ENCODE measurements around the gene ST6GALNAC5. TPM values are rescaled to one million over a fixed set of nuclear protein-coding genes. Genes with fewer than 3 reads are reported as not detected.

The ST6GALNAC5 gene
- total RNA-seq, 3 donors from 2014 or later = 0.48 to 53.4 (median 15.4) TPM

GRCh38 chr1:76856104-76856503 lies 11.2 kb upstream of the ST6GALNAC5 start:
- DNase-seq (ENCODE audit: low spot score in 2 of 2) = no peak
- Histone ChIP-seq H3K9me3 (no peaks in the 10 kb centered on the region), H3K27ac (no peak overlapping the region), H3K36me3 (no peaks in the 10 kb centered on the region), H3K4me3 (no peak overlapping the region), H3K27me3 (no peaks in the 10 kb centered on the region), H3K4me1 (no peaks in the 10 kb centered on the region)
- intact Hi-C loops (cut with DNase I; ENCODE audit: low total_unique reads) = no loop called here
- no peak for TF ChIP-seq POLR2AphosphoS5 (IDR thresholded peaks at IDR 0.05)
- no peak for TF ChIP-seq POLR2A (IDR thresholded peaks at IDR 0.05)
- no peak for TF ChIP-seq CTCF (IDR thresholded peaks at IDR 0.05)

GRCh38 chr1:76857138-76857537 lies 10.1 kb upstream of the ST6GALNAC5 start:
- no peaks in the 10 kb centered on the region for H3K4me1 ChIP-seq

GRCh38 chr1:76857973-76858372 lies 9.3 kb upstream of the ST6GALNAC5 start:
- intact Hi-C loops (cut with DNase I; ENCODE audit: low total_unique reads) = no loop called here
- no peak overlapping the region for H3K4me3 ChIP-seq
- H3K4me1 ChIP-seq = no peaks in the 10 kb centered on the region
- DNase-seq (ENCODE audit: low spot score in 2 of 2) = no peak
- H3K36me3 ChIP-seq = no peaks in the 10 kb centered on the region
- H3K27me3 ChIP-seq = no peaks in the 10 kb centered on the region
- no peak overlapping the region for H3K27ac ChIP-seq
- H3K9me3 ChIP-seq = no peaks in the 10 kb centered on the region
- TF ChIP-seq CTCF (IDR thresholded peaks at IDR 0.05) (no peak), POLR2AphosphoS5 (IDR thresholded peaks at IDR 0.05) (no peak), POLR2A (IDR thresholded peaks at IDR 0.05) (no peak)

More at GRCh38 chr1:76857138-76857537, 10.1 kb upstream of the ST6GALNAC5 start:
- no peak overlapping the region for H3K4me3 ChIP-seq
- H3K9me3 ChIP-seq = no peaks in the 10 kb centered on the region
- H3K36me3 ChIP-seq = no peaks in the 10 kb centered on the region
- H3K27ac ChIP-seq = no peak overlapping the region
- no peaks in the 10 kb centered on the region for H3K27me3 ChIP-seq
- intact Hi-C loops (cut with DNase I; ENCODE audit: low total_unique reads) = no loop called here
- no peak for DNase-seq (ENCODE audit: low spot score in 2 of 2)
- no peak for TF ChIP-seq CTCF (IDR thresholded peaks at IDR 0.05)
- TF ChIP-seq POLR2A (IDR thresholded peaks at IDR 0.05) = no peak
- TF ChIP-seq POLR2AphosphoS5 (IDR thresholded peaks at IDR 0.05) = no peak

- no peak overlapping the region for H3K27ac ChIP-seq
- DNase-seq (ENCODE audit: low spot score in 2 of 2) = no peak
- no peaks in the 10 kb centered on the region for H3K4me1 ChIP-seq
- no peaks in the 10 kb centered on the region for H3K36me3 ChIP-seq
- H3K9me3 ChIP-seq = no peaks in the 10 kb centered on the region
- no peaks in the 10 kb centered on the region for H3K27me3 ChIP-seq
- no peak for TF ChIP-seq CTCF (IDR thresholded peaks at IDR 0.05)
- no peak for TF ChIP-seq POLR2AphosphoS5 (IDR thresholded peaks at IDR 0.05)
- no peak for TF ChIP-seq POLR2A (IDR thresholded peaks at IDR 0.05)
- H3K4me3 ChIP-seq = no peak overlapping the region
- intact Hi-C loops (cut with DNase I; ENCODE audit: low total_unique reads) = no loop called here
Observed at GRCh38 chr1:76861149-76861548, 6.1 kb upstream of the ST6GALNAC5 start.

- H3K36me3 ChIP-seq = no peaks in the 10 kb centered on the region
- DNase-seq (ENCODE audit: low spot score in 2 of 2) = no peak
- H3K4me3 ChIP-seq = no peak overlapping the region
- no peaks in the 10 kb centered on the region for H3K27me3 ChIP-seq
- H3K9me3 ChIP-seq = no peaks in the 10 kb centered on the region
- intact Hi-C loops (cut with DNase I; ENCODE audit: low total_unique reads) = no loop called here
- no peaks in the 10 kb centered on the region for H3K4me1 ChIP-seq
- no peak overlapping the region for H3K27ac ChIP-seq
- TF ChIP-seq CTCF (IDR thresholded peaks at IDR 0.05) = no peak
- no peak for TF ChIP-seq POLR2AphosphoS5 (IDR thresholded peaks at IDR 0.05)
- TF ChIP-seq POLR2A (IDR thresholded peaks at IDR 0.05) = no peak
Observed at GRCh38 chr1:76862447-76862846, 4.8 kb upstream of the ST6GALNAC5 start.

Data from breast epithelium (tissue), 4 donors.